GM21619 (cell line): ENCODE results near the gene CELF6.
A peak's percentile ranks its signal among the peaks of the same experiment; 100 is the strongest.

Source experiments
- ATAC-seq: cut with Tn5 transposase; IDR thresholded peaks from one replicate; pipeline ENCODE4 v1.9.1; 2021; ENCODE audit not compliant: unreplicated experiment

Gene CELF6

GRCh38 chr15:72319985-72320671 lies at the start of gene CELF6:
TSS of gene CELF6 (minus strand) at chr15:72320157. CDS start at chr15:72319874, 283 bp downstream.
- ATAC-seq: peak; percentile 56

GRCh38 chr15:72368899-72369298 lies 48.9 kb upstream of the CELF6 start:
- no peak for ATAC-seq

DNA sequence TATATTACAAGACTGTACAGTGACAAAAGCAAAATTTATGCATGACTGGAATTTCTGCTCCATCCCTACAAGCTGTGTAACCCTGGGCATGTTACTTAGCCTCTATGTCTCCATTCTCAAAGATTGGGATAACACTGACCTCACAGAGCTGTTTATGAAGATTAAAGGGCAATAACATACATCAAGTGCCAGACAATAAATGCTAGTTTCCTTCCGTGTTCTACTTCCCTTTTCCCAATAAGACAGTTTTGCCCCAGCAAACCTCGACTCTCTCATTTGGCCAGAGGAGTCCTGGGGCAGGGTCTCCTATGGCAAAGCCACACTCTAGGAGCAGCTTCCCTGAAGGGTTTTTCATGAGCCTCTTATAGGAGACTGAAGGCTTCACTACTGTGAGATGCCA lies 48.4 kb upstream of the CELF6 start:
- no peak for ATAC-seq

DNA sequence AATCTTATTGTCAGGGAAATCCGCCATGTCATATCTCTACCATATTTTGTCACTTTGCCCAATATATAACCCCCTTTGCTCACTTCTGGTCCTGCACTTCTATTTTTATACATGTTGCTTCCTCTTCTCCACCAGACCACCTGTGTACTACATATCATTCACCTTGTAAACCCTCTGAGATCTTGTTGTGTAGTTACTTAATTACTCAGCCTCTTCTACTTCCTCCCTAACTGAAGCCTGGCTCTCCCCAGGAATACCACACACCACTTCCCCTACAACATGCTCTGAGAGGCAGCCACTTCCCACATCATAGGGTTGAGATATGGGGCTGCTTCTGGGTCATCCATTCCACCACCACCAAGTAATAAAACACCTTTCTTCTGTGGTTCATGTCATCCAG lies 45.9 kb upstream of the CELF6 start:
- peak; percentile 95 for ATAC-seq

- no peak for ATAC-seq
Observed at GRCh38 chr15:72361176-72361575, 41.2 kb upstream of the CELF6 start.

- peak; percentile 57 for ATAC-seq
Observed at GRCh38 chr15:72358650-72359171, 38.8 kb upstream of the CELF6 start.

DNA sequence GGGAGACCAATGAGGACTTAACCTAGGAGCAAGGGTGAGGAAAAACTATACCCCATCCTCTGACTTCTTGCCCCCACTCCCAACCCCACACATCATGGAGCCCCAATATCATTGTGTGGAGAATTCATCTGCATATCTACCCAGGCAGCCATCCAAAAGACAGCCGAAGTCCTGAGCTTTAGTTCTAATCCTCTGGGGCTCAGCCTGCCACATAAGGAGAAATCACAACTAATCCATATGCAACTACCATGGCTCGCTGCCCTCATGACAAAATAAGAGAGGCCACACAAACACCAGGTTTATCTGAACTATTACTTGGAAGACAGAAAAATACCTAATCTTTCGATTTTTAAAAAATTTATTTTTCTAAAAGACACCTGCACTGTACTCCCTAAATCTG lies 38.2 kb upstream of the CELF6 start:
- no peak for ATAC-seq

- no peak for ATAC-seq
Observed at GRCh38 chr15:72354496-72354895, 34.5 kb upstream of the CELF6 start.

DNA sequence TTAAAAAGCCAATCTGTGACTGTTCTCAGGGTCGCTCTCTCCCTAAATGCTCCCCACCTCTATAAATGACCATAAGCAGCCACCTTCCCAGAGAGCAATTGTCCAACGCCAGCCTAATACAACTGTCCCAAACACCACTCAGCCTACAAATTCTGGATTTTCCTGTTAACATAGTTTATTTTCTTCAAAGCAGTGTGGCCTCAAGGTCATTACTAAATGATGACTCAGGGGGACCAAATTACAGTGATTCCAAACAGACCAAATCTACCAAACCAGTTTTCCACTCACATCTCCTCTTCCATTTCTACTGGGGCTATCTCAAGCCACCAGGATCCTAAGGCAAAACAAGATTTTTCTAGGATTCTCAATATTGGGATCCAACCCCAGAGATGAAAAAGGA lies 33.3 kb upstream of the CELF6 start:
- no peak for ATAC-seq

DNA sequence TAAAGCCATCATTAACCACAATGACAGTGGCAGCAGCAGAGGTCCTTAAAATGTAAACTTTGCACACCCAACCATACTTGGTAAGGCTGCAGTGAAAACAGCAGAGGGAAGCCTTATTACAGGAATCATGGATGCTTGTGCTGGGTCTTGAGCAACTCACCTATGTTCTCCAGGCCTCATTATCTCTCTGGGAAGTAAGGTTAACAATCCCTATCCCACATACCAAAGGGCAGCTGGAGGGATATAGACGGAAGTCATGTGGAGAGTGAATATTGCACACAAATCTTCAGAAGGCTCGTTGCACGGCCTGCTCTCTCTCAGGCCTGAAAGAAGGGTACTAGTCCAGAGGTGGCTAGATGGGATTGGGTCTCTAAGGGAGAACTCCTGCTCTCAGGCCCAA lies 25.8 kb upstream of the CELF6 start:
- no peak for ATAC-seq

DNA sequence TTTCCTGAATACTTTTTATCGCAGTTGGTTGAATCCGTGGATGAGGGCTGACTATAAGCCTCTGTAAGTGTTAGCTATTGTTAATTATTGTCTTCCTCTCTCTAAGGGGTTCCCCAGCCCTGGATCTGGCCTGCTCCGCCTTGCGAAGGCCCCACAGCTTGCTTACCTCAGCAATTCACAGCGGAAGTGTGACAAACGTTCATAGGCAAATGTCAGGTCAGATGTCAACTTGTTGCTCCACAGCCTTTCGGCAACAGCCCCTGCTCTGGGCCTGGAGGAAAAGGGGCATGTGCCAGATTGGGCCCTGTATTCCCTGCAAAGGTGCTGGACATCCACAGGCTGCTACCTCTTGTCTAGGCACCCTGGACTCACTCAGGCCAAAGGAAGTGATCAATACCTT lies 25.3 kb upstream of the CELF6 start:
- ATAC-seq: no peak

DNA sequence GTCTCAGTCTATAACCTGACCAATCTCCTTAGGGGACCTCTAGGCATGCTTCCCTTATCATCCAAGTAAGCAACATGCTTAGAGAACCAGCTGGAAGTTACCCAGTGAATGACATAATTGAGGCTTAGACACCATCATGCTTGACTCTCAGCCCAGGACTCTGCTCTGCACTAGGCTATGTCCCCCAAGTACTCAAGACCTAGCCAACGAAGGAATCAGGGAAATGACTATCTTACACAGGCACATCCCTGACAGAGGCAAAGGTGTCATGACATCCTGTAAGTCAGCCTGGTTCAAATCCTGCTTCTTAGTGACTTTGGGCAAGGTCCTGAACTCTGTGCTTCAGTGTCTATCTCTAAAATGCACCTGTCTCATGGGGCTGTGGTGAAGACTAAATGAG lies 24.6 kb upstream of the CELF6 start:
- ATAC-seq: no peak

- ATAC-seq: no peak
Observed at GRCh38 chr15:72342385-72342784, 22.4 kb upstream of the CELF6 start.

DNA sequence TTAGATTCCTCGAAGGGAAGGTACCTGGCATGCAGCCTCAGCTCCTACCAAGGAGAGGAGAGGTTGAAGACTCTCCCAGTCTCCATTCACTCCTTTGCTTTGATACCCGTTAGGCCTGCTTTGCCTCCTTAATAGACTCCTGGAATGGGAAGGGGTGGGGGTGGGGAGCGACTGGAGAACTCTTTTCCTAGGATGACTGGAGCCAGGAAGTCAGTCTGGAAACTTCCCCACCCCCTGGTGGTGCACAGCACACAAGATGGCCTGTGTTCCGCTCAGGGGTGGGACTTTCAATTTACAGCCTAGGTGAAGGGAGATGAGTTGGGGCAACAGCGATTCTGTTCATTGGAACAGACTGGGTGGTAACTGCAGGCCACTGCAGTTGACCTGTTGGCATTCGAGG lies 21.4 kb upstream of the CELF6 start:
- no peak for ATAC-seq

DNA sequence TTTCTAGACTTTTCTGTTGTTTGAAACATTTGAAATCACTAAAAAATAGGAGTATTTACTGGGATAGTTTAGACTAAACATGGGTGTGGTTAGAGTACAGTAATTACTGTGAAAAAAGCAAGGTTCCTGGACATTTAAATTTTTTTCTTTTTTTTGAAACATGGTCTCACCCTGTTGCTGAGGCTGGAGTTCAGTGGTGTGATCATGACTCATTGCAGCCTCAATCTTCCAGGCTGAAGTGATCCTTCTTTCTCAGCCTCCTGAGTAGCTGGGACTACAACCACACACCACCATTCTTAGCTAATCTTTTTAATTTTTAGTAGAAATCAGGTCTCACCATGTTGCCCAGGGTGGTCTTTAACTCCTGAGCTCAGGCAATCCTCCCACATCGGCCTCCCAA lies 20.4 kb upstream of the CELF6 start:
- ATAC-seq: no peak

- ATAC-seq: no peak
Observed at GRCh38 chr15:72339777-72340177, 19.8 kb upstream of the CELF6 start.

DNA sequence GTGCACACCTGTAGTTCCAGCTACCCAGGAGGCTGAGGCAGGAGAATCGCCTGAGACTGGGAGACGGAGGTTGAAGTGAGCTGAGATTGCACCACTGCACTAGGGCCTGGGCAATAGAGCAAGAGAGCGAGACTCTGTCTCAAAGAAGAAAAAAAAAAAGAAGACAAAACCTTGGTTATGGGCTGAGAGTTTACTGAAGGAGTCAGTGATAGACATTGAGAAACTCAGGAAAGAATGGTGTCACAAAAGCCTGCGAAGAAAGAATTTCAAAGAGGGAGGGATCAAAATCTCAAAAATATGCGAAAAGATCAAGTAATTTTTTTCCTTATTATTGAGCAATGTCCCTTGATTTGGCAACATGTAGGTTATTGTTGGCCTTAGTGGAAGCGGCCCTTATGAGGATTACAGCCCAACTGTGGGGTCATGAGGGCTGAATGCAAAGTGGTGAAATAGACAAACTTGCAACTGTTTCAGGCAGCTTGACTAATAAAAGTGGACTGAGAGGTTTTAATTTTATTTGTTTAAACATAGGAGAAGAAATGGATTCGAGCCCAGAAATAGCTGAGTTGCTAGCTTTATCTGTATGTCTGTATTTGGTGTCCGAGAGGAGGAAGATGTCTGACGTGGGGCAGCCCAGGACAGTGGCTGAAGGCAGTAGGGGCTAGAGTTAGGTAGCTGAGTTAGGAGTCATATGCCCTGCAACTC lies 18.8 kb upstream of the CELF6 start:
- no peak for ATAC-seq

DNA sequence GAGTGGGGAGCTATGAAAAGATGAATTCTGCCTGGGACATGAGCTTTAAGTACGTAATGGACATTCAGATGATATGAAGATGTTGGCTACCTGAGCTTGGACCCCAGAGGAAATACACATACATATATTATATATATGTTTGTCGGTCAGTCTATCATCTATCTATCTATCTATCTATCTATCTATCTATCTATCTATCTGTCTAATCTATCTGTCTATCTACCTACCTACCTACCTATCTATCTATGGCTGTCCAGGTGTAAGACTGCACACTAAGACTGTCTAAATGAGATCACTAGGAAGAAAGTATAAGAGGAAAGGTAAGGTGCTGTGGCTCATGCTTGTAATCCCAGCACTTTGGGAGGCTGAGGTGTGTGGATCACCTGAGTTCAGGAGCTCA lies 18.2 kb upstream of the CELF6 start:
- no peak for ATAC-seq

DNA sequence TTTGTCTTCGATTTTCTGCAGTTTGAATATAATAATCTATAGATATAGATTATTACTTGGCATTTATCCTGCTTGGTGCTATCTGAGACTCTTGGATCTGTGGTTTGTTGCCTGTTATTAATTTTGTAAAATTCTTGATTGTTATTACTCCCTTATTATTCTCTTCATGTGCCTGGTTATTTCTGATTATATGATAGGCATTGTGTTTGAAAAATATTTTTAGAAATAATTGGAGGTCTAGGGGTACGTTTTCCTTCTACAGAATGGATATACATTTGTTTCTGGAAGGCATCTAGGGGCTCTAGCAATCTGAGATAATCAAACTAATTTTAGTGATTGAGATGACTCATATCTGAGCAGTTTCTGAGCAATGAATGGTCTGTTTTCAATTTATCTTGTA lies 14.9 kb upstream of the CELF6 start:
- ATAC-seq: no peak

DNA sequence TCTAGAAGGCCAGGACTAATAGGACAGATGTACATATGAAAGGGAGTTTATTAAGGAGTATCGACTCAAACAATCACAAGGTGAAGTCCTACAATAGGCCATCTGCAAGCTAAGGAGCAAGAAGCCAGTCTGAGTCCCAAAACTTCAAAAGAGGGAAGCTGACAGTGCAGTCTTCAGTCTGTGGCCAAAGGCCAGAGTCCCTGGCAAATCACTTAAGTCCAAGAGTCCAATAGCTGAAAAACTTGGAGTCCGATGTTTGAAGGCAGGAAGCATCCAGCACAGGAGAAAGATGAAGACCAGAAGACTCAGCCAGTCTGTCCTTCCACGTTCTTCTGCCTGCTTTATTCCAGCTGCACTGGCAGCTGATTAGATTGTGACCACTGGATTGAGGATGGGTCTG lies 11.1 kb upstream of the CELF6 start:
- no peak for ATAC-seq

- ATAC-seq: no peak
Observed at GRCh38 chr15:72323752-72324151, 3.8 kb upstream of the CELF6 start.

DNA sequence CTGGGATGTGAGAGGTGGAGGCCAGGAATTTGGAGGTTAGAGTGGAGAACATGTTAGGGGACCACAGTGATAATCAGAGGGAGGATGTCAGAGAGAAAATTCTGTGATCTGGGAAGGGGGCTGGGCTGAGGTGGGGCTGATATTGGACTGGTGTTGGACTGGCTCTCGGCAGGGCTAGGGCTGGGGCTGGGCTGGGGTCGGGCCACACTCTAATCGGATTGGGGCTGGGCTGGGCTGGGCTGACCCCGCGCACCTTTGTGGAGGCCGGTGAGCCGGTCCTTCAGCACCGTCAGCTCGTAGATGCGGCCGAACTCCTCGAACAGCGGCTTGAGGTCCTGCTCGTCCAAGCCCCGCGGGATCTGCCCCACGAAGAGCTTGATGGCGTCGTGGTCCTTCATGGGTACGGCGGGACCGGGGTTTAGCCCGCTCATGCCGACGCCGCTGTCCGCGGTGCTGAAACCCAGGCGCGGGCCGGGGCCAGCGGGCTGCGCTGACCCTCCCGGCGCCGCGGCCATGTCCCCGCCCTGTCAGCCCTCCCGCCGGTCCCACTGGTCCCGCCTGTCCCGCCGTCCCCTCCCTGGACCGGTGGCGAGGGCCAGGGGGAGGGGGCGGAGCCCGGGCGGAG lies 485 bp downstream of the CELF6 start:
- peak; percentile 32 for ATAC-seq
